22Rv1 (cell line): ENCODE measurements around the gene EIF5A.

ENCODE experiments used
- CTCF ChIP-seq: fragments of 450-650 bp; IDR thresholded peaks from 2 replicates; pipeline ENCODE4 v1.5.1; 2017; ENCODE audit warnings: mild to moderate bottlenecking
- ZFX ChIP-seq: fragments of 450-650 bp; IDR thresholded peaks from 2 replicates; pipeline ENCODE4 v1.6.1; 2017; ENCODE audit warnings: antibody characterized with exemption, borderline replicate concordance

GRCh38 chr17:7258731-7259554 lies 48.5 kb upstream of the EIF5A start:
- TF ChIP-seq CTCF (no peak), ZFX (no peak)
